GM23338 (cell line): Measurements from ENCODE around the gene SERP1. TPM values are rescaled to one million over a fixed set of nuclear protein-coding genes. Genes with fewer than 3 reads are reported as not detected.

Experiments
- ATAC-seq: fragments of 200-7000 bp; cut with Tn5 transposase; 3 replicates; pipeline ENCODE4 v1.9.1; 2020
- DNase-seq: peaks from one replicate; pipeline ENCODE4 v3.0.0-alpha.2; 2015; ENCODE audit warnings: low spot score
- H2AFZ ChIP-seq: fragments of 200-600 bp; sonication (generic); 2 replicates; pipeline ENCODE4 v1.8.0; 2016; ENCODE audit warnings: antibody characterized with exemption, mild to moderate bottlenecking, moderate library complexity
- H3F3A ChIP-seq: fragments of 200-600 bp; sonication (generic); replicated peaks from 2 replicates; pipeline ENCODE4 v1.8.0; 2017; ENCODE audit warnings: antibody characterized with exemption, mixed run types, low read depth
- H3K27ac ChIP-seq: fragments of 200-600 bp; sonication (generic); 2 replicates; pipeline ENCODE4 v1.6.1; 2016; ENCODE audit warnings: low read depth
- H3K27me3 ChIP-seq: fragments of 200-600 bp; sonication (generic); 2 replicates; pipeline ENCODE4 v1.8.0; 2016; ENCODE audit warnings: mild to moderate bottlenecking, mixed run types, moderate library complexity; ENCODE audit not compliant: insufficient read depth
- H3K36me3 ChIP-seq: fragments of 200-600 bp; sonication (generic); 2 replicates; pipeline ENCODE4 v1.8.0; 2016; ENCODE audit warnings: mild to moderate bottlenecking; ENCODE audit not compliant: insufficient read depth
- H3K4me1 ChIP-seq: fragments of 200-600 bp; sonication (generic); 2 replicates; pipeline ENCODE4 v1.8.0; 2016; ENCODE audit warnings: mild to moderate bottlenecking, moderate library complexity; ENCODE audit not compliant: insufficient read depth
- H3K4me2 ChIP-seq: fragments of 200-600 bp; sonication (generic); 2 replicates; pipeline ENCODE4 v1.7.1; 2017; ENCODE audit warnings: mixed run types
- H3K4me3 ChIP-seq: fragments of 200-600 bp; sonication (generic); 2 replicates; pipeline ENCODE4 v1.6.1; 2016; ENCODE audit warnings: mixed run types
- H3K79me2 ChIP-seq: fragments of 200-600 bp; sonication (generic); replicated peaks from 2 replicates; pipeline ENCODE4 v1.8.0; 2017; ENCODE audit warnings: mild to moderate bottlenecking; ENCODE audit not compliant: insufficient read depth
- H3K9me2 ChIP-seq: fragments of 200-600 bp; sonication (generic); 2 replicates; pipeline ENCODE4 v1.8.0; 2017; ENCODE audit not compliant: insufficient read depth
- H4K20me1 ChIP-seq: fragments of 200-600 bp; sonication (generic); replicated peaks from 2 replicates; pipeline ENCODE4 v1.8.0; 2017; ENCODE audit warnings: mild to moderate bottlenecking; ENCODE audit not compliant: insufficient read depth
- H3K27ac Mint-ChIP-seq: 2 replicates; pipeline ENCODE4 v1.8.0; 2020; ENCODE audit warnings: inconsistent platforms, mild to moderate bottlenecking, moderate library complexity, mixed read lengths
- H3K27me3 Mint-ChIP-seq: 3 replicates; pipeline ENCODE4 v1.8.0; 2022; ENCODE audit warnings: low read depth, mild to moderate bottlenecking, moderate library complexity, mixed read lengths, inconsistent platforms; ENCODE audit not compliant: insufficient read depth, poor library complexity
- H3K36me3 Mint-ChIP-seq: 3 replicates; pipeline ENCODE4 v1.8.0; 2021; ENCODE audit warnings: low read depth, mild to moderate bottlenecking, inconsistent platforms, moderate library complexity, mixed read lengths
- H3K4me1 Mint-ChIP-seq: 3 replicates; pipeline ENCODE4 v1.8.0; 2020; ENCODE audit warnings: mild to moderate bottlenecking, inconsistent platforms, mixed read lengths
- H3K4me3 Mint-ChIP-seq: 3 replicates; pipeline ENCODE4 v1.8.0; 2021; ENCODE audit warnings: moderate library complexity, mild to moderate bottlenecking, inconsistent platforms, mixed read lengths
- H3K9me3 Mint-ChIP-seq: 3 replicates; pipeline ENCODE4 v1.8.0; 2020; ENCODE audit warnings: moderate library complexity, mild to moderate bottlenecking, inconsistent platforms, mixed read lengths
- CREB1 ChIP-seq: fragments of 250-450 bp; sonication (Bioruptor Pico); IDR thresholded peaks from 2 replicates; pipeline ENCODE4 v1.5.0; 2020; ENCODE audit warnings: low read depth, mild to moderate bottlenecking, moderate library complexity
- EZH2phosphoT487 ChIP-seq: fragments of 200-600 bp; sonication (generic); IDR thresholded peaks from one replicate; pipeline ENCODE4 v1.8.1; 2018; ENCODE audit warnings: antibody characterized with exemption; ENCODE audit not compliant: unreplicated experiment
- REST ChIP-seq: IDR thresholded peaks from one replicate; pipeline ENCODE4 v1.6.1; 2018; ENCODE audit warnings: antibody characterized with exemption; ENCODE audit not compliant: unreplicated experiment
- ZNF114 ChIP-seq: fragments of 250-450 bp; sonication (Bioruptor Pico); IDR thresholded peaks from 2 replicates; pipeline ENCODE4 v1.5.0; 2020; ENCODE audit warnings: mild to moderate bottlenecking, moderate library complexity
- ZNF331 ChIP-seq: fragments of 250-450 bp; sonication (Bioruptor Pico); IDR thresholded peaks from 2 replicates; pipeline ENCODE4 v1.5.0; 2020; ENCODE audit warnings: low read depth, mild to moderate bottlenecking, moderate library complexity
- polyA plus RNA-seq: library from polyadenylated mRNA; unstranded; fragments of >200 nt; fragmentation: Nextera tagmentation; extraction: Ambion mirVana; gene quantifications from 2 replicates; pipeline ENCODE4 v1.2.1, GENCODE V29; 2016
- total RNA-seq: library from RNA; depleted of rRNA; stranded (reverse); fragments of >200 nt; shearing (Covaris generic); gene quantifications from 2 replicates; pipeline ENCODE4 v1.2.3, GENCODE V29; 2014
- TF ChIP-seq, protein P1 (sequence below), 2 experiments: fragments of 200-600 bp in 1 of 2; sonication (generic) in 1 of 2; conservative IDR thresholded peaks; 2 replicates each; pipeline versions ENCODE4 v1.5.1 to v1.6.1; 2016 to 2017; ENCODE audit warnings: antibody characterized with exemption in 2 of 2, low read depth in 2 of 2, mild to moderate bottlenecking in 2 of 2, moderate library complexity in 1 of 2

SERP1 gene
- total and polyA plus RNA-seq, 2 experiments from 2014 or later, result 211 to 252 TPM

- TF ChIP-seq REST (no peak), ZNF114 (CRISPR knock-in tag) (no peak)
- TF ChIP-seq, protein P1, sequence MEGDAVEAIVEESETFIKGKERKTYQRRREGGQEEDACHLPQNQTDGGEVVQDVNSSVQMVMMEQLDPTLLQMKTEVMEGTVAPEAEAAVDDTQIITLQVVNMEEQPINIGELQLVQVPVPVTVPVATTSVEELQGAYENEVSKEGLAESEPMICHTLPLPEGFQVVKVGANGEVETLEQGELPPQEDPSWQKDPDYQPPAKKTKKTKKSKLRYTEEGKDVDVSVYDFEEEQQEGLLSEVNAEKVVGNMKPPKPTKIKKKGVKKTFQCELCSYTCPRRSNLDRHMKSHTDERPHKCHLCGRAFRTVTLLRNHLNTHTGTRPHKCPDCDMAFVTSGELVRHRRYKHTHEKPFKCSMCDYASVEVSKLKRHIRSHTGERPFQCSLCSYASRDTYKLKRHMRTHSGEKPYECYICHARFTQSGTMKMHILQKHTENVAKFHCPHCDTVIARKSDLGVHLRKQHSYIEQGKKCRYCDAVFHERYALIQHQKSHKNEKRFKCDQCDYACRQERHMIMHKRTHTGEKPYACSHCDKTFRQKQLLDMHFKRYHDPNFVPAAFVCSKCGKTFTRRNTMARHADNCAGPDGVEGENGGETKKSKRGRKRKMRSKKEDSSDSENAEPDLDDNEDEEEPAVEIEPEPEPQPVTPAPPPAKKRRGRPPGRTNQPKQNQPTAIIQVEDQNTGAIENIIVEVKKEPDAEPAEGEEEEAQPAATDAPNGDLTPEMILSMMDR (conservative IDR thresholded peaks at IDR 0.05; ENCODE audit: low read depth in 2 of 2), result no peak
Measured at GRCh38 chr3:150543531-150543930, 2.8 kb downstream of the SERP1 start (continued).

DNA sequence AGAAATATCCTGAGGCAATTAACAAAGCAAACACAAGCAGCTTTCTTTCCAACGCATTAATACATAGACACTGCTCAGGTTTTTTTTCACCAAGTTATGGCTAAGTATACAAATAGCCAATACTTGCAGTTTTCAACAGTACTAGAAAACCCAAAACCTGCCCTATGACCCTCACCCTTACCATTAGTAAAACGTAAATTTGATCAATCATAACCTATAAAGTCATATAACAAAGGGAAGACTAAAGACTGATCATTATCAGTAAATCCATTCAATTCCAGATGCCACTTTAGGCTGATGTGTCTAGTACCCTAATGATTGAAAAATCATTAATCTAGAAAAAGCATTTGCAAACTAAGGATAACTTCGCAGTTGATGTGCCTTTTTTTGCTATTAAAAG lies 3.2 kb downstream of the SERP1 start:
- peaks cover 10% of the 10 kb centered on the region; the same call in 1 of the 2 replicates for H3K4me1 ChIP-seq
- no peak overlapping the region for H3K4me3 ChIP-seq
- H3K9me2 ChIP-seq, result no peaks in the 10 kb centered on the region
- H3K27me3 ChIP-seq, result no peaks in the 10 kb centered on the region
- peaks cover 53% of the 10 kb centered on the region for H3K79me2 ChIP-seq
- peaks cover 15% of the 10 kb centered on the region for H3K36me3 ChIP-seq
- H2AFZ ChIP-seq, result no peak overlapping the region
- peaks cover 8% of the 10 kb centered on the region for H3K27me3 Mint-ChIP-seq
- peaks cover 21% of the 10 kb centered on the region for H4K20me1 ChIP-seq
- H3K4me1 Mint-ChIP-seq, result peaks cover 9% of the 10 kb centered on the region; the same call in 2 of the 3 replicates
- H3K27ac Mint-ChIP-seq, result no peak overlapping the region
- DNase-seq (no peak), ATAC-seq (no peak)
- H3F3A ChIP-seq, result no peaks in the 10 kb centered on the region; the same call in 1 of the 2 replicates
- no peaks in the 10 kb centered on the region; the same call in 2 of the 3 replicates for H3K9me3 Mint-ChIP-seq
- peaks cover 33% of the 10 kb centered on the region for H3K36me3 Mint-ChIP-seq
- H3K4me2 ChIP-seq, result no peak overlapping the region
- H3K4me3 Mint-ChIP-seq, result no peak overlapping the region
- no peak overlapping the region for H3K27ac ChIP-seq
- TF ChIP-seq CREB1 (CRISPR knock-in tag), result no peak
- no peak for TF ChIP-seq ZNF114 (CRISPR knock-in tag)
- TF ChIP-seq REST, result no peak
- TF ChIP-seq EZH2phosphoT487, result no peak
- no peak for TF ChIP-seq ZNF331 (CRISPR knock-in tag)
- TF ChIP-seq, protein P1 (conservative IDR thresholded peaks at IDR 0.05; ENCODE audit: low read depth in 2 of 2), result no peak
